Fibroblast of pulmonary artery (primary cell): ENCODE data around the gene PPP1R37.

Source experiments
- DNase-seq: peaks from one replicate; pipeline ENCODE4 v3.0.0-alpha.2; 2010; ENCODE audit warnings: low read depth
- H3K4me3 ChIP-seq: replicated peaks from 2 replicates; pipeline ENCODE4 v1.5.1; 2011; ENCODE audit warnings: low read depth, mild to moderate bottlenecking, control low read depth, low read length, moderate library complexity
- TF ChIP-seq, protein P1 (sequence below): IDR thresholded peaks from 2 replicates; pipeline ENCODE4 v1.5.1; 2011; ENCODE audit warnings: mild to moderate bottlenecking, control low read depth, low read length, inconsistent platforms; ENCODE audit errors: missing control alignments

The PPP1R37 gene

DNA sequence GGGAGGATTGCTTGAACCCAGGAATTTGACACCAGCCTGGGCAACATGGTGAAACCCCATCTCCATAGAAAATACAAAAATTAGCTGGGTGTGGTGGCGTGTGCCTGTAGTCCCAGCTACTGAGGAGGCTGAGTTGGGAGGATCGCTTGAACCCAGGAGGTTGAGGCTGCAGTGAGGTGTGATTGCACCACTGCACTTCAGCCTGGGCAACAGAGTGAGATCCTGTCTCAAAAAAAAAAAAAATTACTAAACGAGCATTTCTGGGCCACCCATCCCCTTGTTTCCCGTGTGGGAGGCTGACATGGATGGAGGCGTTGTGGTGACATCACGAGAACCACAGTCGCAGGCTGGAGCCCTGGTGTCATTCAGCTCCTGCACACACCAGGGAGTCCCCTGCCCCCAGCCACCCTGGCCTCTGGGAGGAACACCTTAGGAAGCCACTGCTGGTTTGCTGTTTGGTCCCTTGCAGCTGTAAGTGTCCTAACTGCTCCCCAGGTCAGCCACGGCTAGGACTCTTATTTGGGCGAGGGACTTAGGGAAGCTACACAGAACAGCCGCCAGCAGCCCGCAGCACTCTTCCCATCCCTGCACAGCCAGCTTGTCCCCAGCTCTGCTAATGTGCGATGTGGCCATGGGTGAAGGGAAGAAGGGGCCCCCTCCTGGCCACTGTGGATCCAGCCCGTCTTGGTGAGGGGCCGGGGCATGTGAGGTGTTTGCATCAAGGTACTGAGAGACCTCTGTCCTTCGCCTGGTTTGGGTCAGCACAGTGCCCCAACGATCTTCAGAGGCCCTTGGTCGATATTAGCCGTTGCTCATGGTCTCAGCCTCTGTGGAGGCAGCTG, 55.1 kb downstream of the PPP1R37 start:
- TF ChIP-seq, protein P1, sequence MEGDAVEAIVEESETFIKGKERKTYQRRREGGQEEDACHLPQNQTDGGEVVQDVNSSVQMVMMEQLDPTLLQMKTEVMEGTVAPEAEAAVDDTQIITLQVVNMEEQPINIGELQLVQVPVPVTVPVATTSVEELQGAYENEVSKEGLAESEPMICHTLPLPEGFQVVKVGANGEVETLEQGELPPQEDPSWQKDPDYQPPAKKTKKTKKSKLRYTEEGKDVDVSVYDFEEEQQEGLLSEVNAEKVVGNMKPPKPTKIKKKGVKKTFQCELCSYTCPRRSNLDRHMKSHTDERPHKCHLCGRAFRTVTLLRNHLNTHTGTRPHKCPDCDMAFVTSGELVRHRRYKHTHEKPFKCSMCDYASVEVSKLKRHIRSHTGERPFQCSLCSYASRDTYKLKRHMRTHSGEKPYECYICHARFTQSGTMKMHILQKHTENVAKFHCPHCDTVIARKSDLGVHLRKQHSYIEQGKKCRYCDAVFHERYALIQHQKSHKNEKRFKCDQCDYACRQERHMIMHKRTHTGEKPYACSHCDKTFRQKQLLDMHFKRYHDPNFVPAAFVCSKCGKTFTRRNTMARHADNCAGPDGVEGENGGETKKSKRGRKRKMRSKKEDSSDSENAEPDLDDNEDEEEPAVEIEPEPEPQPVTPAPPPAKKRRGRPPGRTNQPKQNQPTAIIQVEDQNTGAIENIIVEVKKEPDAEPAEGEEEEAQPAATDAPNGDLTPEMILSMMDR, result no peak
- no peak overlapping the region for H3K4me3 ChIP-seq

DNA sequence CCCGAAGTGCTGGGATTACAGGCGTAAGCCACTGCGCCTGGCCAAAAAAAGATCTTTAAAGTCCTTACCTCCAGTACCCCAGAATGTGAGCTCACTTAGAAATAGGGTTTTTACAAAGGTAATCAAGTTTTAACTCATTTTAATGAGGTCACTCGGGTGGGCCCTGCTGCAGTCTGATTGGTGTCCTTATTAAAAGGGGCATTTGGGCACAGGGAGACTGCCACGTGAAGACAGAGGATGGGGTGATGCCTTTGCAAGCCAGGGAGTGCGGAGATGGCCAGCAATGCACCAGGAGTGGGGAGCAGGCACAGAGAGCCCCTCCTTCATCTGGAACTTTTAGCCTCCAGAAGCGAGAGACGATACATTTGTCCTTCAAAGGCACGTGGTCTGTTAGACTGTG, 56.1 kb downstream of the PPP1R37 start:
- no peak overlapping the region for H3K4me3 ChIP-seq
- no peak for DNase-seq
- TF ChIP-seq, protein P1, result no peak

More for the DNA sequence above, 55.1 kb downstream of the PPP1R37 start:
- no peak for DNase-seq

DNA sequence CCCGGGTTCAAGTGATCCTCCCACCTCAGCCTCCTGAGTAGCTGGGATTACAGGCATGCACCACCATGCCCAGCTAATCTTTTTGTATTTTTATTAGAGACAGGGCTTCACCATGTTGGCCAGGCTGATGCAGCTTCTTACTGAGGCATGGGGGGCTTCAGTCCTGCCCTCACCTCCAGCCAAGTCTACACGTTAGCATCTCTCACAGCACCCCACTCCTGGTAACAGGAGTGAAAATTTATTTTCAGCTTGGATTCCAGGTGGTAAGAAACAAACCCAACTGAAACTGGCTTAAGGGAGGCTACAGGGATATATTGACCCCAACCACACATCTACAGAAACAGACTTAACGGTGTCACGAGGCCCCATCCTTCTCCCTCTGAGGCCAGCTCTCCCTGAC, 57.2 kb downstream of the PPP1R37 start:
- no peak overlapping the region for H3K4me3 ChIP-seq
- no peak for DNase-seq
- TF ChIP-seq, protein P1, result no peak

DNA sequence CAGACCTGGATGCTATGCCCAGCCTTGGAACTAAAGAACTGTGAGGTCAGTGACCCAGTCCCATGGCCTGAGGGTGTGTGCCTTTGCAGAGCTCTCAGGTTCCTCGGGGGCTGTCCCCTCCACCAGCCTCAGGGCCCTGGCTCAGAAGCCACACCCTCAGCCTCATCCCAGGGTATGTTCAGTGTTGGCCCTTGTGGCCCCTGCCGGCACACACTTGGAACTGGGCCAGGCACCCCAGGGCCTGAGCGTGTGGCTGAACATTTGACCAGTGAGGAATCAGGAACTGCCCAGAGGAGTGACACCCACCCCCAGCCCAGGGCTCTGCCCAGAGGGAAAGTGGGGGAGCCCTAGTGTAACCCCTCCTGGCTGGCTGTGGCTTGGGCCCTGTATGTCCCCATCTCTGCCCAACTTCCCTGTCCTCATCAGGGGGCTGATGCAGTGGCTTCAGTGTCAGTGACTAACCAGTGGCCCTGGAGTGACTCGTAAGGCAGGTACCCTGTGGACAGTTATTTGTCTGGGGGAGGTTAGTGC, 57.8 kb downstream of the PPP1R37 start:
- no peak for DNase-seq
- H3K4me3 ChIP-seq, result no peak overlapping the region
- TF ChIP-seq, protein P1, result no peak

DNA sequence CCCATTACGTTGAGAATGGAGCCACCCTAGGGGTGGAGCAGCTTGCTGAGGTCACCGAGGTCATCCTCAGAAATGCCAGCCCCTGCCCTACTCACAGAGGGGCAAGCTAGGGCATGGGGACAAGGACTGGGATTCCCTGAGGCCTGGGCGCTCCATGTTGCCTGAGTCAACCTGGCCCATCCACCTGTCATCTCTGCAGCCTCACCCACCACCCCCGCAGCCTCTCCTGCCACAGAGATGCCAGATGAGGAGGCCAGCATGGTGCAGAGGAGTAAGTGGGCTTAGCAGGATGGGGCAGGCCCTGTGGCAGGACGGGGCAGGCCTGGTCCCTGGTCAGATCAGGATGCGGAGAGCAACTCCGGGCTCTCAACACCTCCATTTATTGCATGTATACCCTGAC, 58.3 kb downstream of the PPP1R37 start:
- no peak for DNase-seq
- no peak overlapping the region for H3K4me3 ChIP-seq
- TF ChIP-seq, protein P1, result no peak

DNA sequence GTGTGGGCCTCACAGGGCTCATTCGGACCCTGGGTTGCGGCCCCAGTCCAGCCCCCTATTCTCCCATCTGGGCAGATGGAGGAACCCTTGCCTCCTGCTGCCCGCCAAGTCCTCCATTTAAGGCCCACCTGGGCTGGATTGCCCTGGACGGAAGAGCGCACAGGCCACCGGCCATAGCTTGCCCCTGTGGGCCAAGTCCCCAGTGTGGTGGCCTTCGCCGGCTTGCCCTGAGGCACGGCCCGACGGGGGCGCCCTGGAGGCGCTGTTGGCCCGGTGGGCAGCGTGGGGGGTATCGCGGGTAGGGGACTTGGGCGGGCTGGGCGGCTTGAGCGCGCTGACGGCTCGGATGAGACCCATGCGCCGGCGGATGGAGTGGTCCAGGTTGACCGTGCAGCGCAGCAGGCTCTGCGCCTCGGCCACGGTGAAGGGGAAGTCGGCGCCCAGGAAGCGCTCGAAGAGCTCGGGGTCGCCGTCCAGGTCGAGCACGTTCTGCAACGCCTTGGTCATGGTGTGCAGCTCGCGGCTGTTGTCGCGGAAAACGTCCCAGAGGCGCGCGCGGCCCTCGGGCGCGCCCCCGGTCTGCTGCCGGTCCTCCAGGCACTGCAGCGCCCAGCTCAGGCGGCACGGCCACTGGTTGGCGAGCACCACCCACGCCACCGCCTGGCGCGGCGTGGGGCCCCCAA, 59.0 kb downstream of the PPP1R37 start:
- no peak overlapping the region for H3K4me3 ChIP-seq
- no peak for DNase-seq
- TF ChIP-seq, protein P1, result no peak
